K562 (cell line): ENCODE measurements around the gene PLEKHN1. TPM values are rescaled to one million over a fixed set of nuclear protein-coding genes. Genes with fewer than 3 reads are reported as not detected.

Source experiments
- ATAC-seq: fragments of 200-7000 bp; cut with Tn5 transposase; 3 replicates; pipeline ENCODE4 v1.9.1; 2020; ENCODE audit warnings: moderate library complexity
- BruUV-seq: library from RNA; stranded (reverse); fragments of 400-500 nt; replicated peaks from 2 replicates; lab custom pipeline; 2021; lab: Mats Ljungman, UMichigan
- CTCF ChIA-PET: fragments of 300-600 bp; formaldehyde crosslinking; extraction: SDS; loops from one replicate; lab custom pipeline; 2021; ENCODE audit warnings: low intra/inter-chr PET ratio; lab: Yijun Ruan, JAX
- POLR2A ChIA-PET: fragments of 300-600, 350-650 bp; sonication (Branson Sonifier 250); formaldehyde crosslinking; extraction: SDS; loops from one replicate; lab custom pipeline; 2021; ENCODE audit warnings: antibody characterized with exemption, inconsistent platforms; lab: Yijun Ruan, JAX
- DNase-seq, 4 experiments: peaks; one replicate each; pipeline versions ENCODE4 v3.0.0 to v3.0.0-alpha.2; 2011 to 2018; ENCODE audit warnings: low spot score in 3 of 4, mixed read lengths in 3 of 4; ENCODE audit errors: extremely low read depth in 1 of 4
- FAIRE-seq: peaks from 2 replicates; lab custom pipeline; 2011; peaks lifted over from hg19 to GRCh38; lab: Jason Lieb, UNC
- H2AFZ ChIP-seq: 2 replicates; pipeline ENCODE4 v1.6.0; 2011; ENCODE audit warnings: low read depth, low read length, control low read depth, inconsistent platforms
- H3K27ac ChIP-seq: fragments of 200-600 bp; 3 replicates; pipeline ENCODE4 v1.8.0; 2011; ENCODE audit warnings: low read depth, mild to moderate bottlenecking, control low read depth, inconsistent platforms, low read length, moderate library complexity, mixed read lengths; ENCODE audit errors: extremely low read depth
- H3K27me3 ChIP-seq, 2 experiments: fragments of 300-600 bp in 1 of 2; 2 replicates in 1 of 2; 3 replicates in 1 of 2; pipeline versions ENCODE4 v1.6.0 to v1.8.0; 2011; ENCODE audit warnings: inconsistent platforms in 2 of 2, low read length in 2 of 2, mild to moderate bottlenecking in 1 of 2, mixed read lengths in 1 of 2, moderate library complexity in 1 of 2; ENCODE audit not compliant: control insufficient read depth in 2 of 2, insufficient read depth in 2 of 2
- H3K36me3 ChIP-seq: fragments of 300-600 bp; 3 replicates; pipeline ENCODE4 v1.8.0; 2011; ENCODE audit warnings: mild to moderate bottlenecking, low read length, inconsistent platforms; ENCODE audit not compliant: control insufficient read depth, insufficient read depth
- H3K4me1 ChIP-seq, 2 experiments: fragments of 200-600 bp in 1 of 2; replicated peaks in 1 of 2; 2 replicates in 1 of 2; 3 replicates in 1 of 2; pipeline versions ENCODE4 v1.5.1 to v1.8.0; 2011; ENCODE audit warnings: inconsistent platforms in 2 of 2, low read length in 2 of 2, mild to moderate bottlenecking in 1 of 2, mixed read lengths in 1 of 2, moderate library complexity in 1 of 2; ENCODE audit not compliant: control insufficient read depth in 2 of 2, insufficient read depth in 2 of 2
- H3K4me2 ChIP-seq: 2 replicates; pipeline ENCODE4 v1.6.1; 2011; ENCODE audit warnings: low read length, control low read depth, inconsistent platforms, mixed read lengths; ENCODE audit not compliant: insufficient read depth
- H3K4me3 ChIP-seq: fragments of 200-600 bp; sonication (generic), shearing (Covaris generic); 2 replicates; pipeline ENCODE4 v1.5.1; 2016; ENCODE audit warnings: control low read depth, inconsistent platforms
- H3K79me2 ChIP-seq: fragments of 200-600 bp; 3 replicates; pipeline ENCODE4 v1.8.0; 2011; ENCODE audit warnings: low read length, inconsistent platforms; ENCODE audit not compliant: control insufficient read depth, insufficient read depth
- H3K9ac ChIP-seq, 2 experiments: 2 replicates each; pipeline versions ENCODE4 v1.6.0 to v1.6.1; 2011; ENCODE audit warnings: low read depth in 2 of 2, low read length in 2 of 2, control low read depth in 1 of 2, inconsistent platforms in 1 of 2, mild to moderate bottlenecking in 1 of 2, mixed read lengths in 1 of 2; ENCODE audit not compliant: insufficient read depth in 1 of 2
- H3K9me1 ChIP-seq: one replicate; pipeline ENCODE4 v1.6.0; 2011; ENCODE audit warnings: inconsistent platforms, mild to moderate bottlenecking, low read length, moderate library complexity; ENCODE audit not compliant: control insufficient read depth, insufficient read depth
- H3K9me3 ChIP-seq: replicated peaks from 2 replicates; pipeline ENCODE4 v1.5.1; 2011; ENCODE audit warnings: low read depth, low read length, inconsistent platforms; ENCODE audit not compliant: control insufficient read depth, insufficient read depth
- H4K20me1 ChIP-seq: replicated peaks from 2 replicates; pipeline ENCODE4 v1.6.1; 2011; ENCODE audit warnings: low read length, inconsistent platforms, mixed read lengths; ENCODE audit not compliant: control insufficient read depth, insufficient read depth
- CTCF ChIP-seq, 3 experiments: IDR thresholded peaks in 2 of 3; conservative IDR thresholded peaks in 1 of 3; 2 replicates each; pipeline ENCODE4 v1.5.1; 2011 to 2012; ENCODE audit warnings: low read length in 3 of 3, mild to moderate bottlenecking in 3 of 3, control low read depth in 2 of 3, improper control_type of control experiment in 1 of 3, inconsistent platforms in 1 of 3, low read depth in 1 of 3, mixed read lengths in 1 of 3, moderate library complexity in 1 of 3; ENCODE audit not compliant: insufficient read depth in 2 of 3
- ETS1 ChIP-seq: conservative IDR thresholded peaks from 2 replicates; pipeline ENCODE4 v1.6.1; 2011; ENCODE audit warnings: low read depth, mild to moderate bottlenecking, low read length; ENCODE audit not compliant: control insufficient read depth
- POU5F1 ChIP-seq: fragments of 150-350 bp; IDR thresholded peaks from 2 replicates; pipeline ENCODE4 v1.6.1; 2014; ENCODE audit warnings: borderline replicate concordance, low read length, low read depth, mild to moderate bottlenecking; ENCODE audit not compliant: partially characterized antibody
- RAD21 ChIP-seq, 2 experiments: fragments of 250-450 bp in 1 of 2; fragments of 450-650 bp in 1 of 2; sonication (Bioruptor Pico) in 1 of 2; formaldehyde crosslinking in 1 of 2; IDR thresholded peaks in 1 of 2; conservative IDR thresholded peaks in 1 of 2; 2 replicates each; pipeline versions ENCODE4 v1.4.0 to v1.8.0; 2020 to 2022; ENCODE audit warnings: mild to moderate bottlenecking in 2 of 2, moderate library complexity in 1 of 2
- RB1 ChIP-seq: fragments of 450-650 bp; IDR thresholded peaks from 2 replicates; pipeline ENCODE4 v1.6.1; 2017; ENCODE audit warnings: low read depth, mild to moderate bottlenecking
- TAF7 ChIP-seq: fragments of 450-650 bp; IDR thresholded peaks from 2 replicates; pipeline ENCODE4 v1.6.1; 2016; ENCODE audit warnings: missing genetic modification characterization, missing compliant biosample characterization
- ZBTB7A ChIP-seq: IDR thresholded peaks from 2 replicates; pipeline ENCODE4 v1.6.1; 2011; ENCODE audit warnings: low read depth, mild to moderate bottlenecking, low read length, moderate library complexity, borderline replicate concordance; ENCODE audit not compliant: control insufficient read depth
- WGBS: fragments of 100-300 bp; shearing (Covaris generic); methylation state at CpG from one replicate; pipeline ENCODE4 v1.1.6; 2016; ENCODE audit warnings: low coverage, mixed read lengths; ENCODE audit not compliant: insufficient coverage; ENCODE audit errors: missing lambda C conversion rate; 5-methylcytosine and 5-hydroxymethylcytosine counted together
- in situ Hi-C: fragments of 300-500 bp; cut with MboI; formaldehyde crosslinking; loops from 4 replicates; pipeline ENCODE4 v1.15.0; 2018; ENCODE audit warnings: inconsistent platforms, mixed read lengths
- intact Hi-C: fragments of 100-400 bp; cut with micrococcal nuclease; formaldehyde crosslinking; loops from 2 replicates; pipeline ENCODE4 v1.14.2; 2022
- polyA plus RNA-seq, 8 experiments: library from polyadenylated mRNA; depleted of rRNA in 4 of 8; stranded (reverse) in 5 of 8; unstranded in 3 of 8; fragments of >200 nt; fragmentation: Nextera tagmentation in 2 of 8; fragmentation: Illumina TruSeq in 1 of 8; extraction: Ambion mirVana in 2 of 8; extraction: Trizol in 1 of 8; gene quantifications; 2 replicates each; pipeline versions ENCODE4 v1.2.1 to v1.2.3, GENCODE V29; 2011 to 2014; ENCODE audit warnings: inconsistent platforms in 1 of 8, missing spikeins in 1 of 8
- total RNA-seq, 7 experiments: library from RNA; depleted of rRNA in 6 of 7; stranded (reverse); fragments of >200 nt in 6 of 7; fragmentation: Illumina TruSeq in 2 of 7; extraction: Trizol in 2 of 7; gene quantifications; 2 replicates each; pipeline versions ENCODE4 v1.2.1 to v1.2.3, GENCODE V29; 2011 to 2021; ENCODE audit warnings: low replicate concordance in 1 of 7
- TF ChIP-seq, protein P1 (sequence below): sonication (generic); formaldehyde crosslinking; IDR thresholded peaks from 2 replicates; pipeline ENCODE4 v1.8.1; 2023; ENCODE audit warnings: mild to moderate bottlenecking, missing genetic modification reagents
- TF ChIP-seq, protein P2 (sequence below): sonication (generic); formaldehyde crosslinking; IDR thresholded peaks from 2 replicates; pipeline ENCODE4 v1.8.0; 2022; ENCODE audit warnings: mild to moderate bottlenecking, missing genetic modification reagents

Gene PLEKHN1
- total and polyA plus RNA-seq, 9 of the 15 experiments (the other 6 are each of a cell fraction or from before 2014, with no cell fraction given): 0.07 to 1.5 (median 0.13) TPM; not detected in 2

DNA sequence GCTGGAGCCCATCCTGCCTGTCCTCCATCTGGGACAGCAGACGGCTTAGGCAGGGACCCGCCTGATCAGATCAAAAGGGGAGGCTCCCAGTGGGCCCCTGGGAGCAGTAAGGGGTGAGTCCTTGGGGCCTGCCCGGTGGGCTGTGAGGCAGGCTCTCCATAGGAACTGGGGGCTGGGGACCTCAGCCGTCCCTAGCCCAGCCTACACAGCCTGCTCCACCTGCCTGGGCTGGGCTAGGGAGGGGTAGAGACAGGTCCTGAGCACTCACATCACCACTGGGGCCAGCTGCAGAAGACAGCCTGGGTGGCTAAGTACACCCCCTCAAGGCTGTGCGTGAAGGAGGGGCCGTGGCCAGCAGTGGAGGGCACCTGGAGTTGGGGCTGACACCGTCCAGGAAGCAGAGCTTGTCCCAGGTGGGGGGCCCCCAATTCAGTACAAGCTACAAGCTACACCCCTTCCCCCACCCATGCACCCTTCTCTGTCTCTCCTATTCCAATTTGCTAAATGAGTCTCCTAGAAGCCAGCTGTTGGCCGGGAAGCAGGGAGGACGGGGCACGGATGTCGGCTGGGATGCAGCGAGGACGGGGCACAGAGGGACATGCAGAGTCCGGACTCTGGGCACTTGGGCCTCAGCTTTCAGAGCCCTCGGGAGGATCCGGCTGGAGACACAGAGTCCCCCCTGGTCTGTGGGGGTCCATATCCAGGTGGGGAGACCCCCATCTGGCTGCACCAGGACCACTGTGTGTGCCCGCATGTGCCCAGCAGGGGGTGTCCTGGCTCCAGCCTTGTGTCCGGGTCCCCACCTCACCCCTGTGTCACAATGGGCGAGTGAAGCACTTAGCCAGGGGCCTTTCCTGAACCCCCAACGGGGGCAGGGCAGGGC lies 48.8 kb downstream of the PLEKHN1 start:
- Histone ChIP-seq H3K27ac (no peak overlapping the region), H3K9me3 (no peaks in the 10 kb centered on the region), H3K9me1 (no peaks in the 10 kb centered on the region), H3K36me3 (no peaks in the 10 kb centered on the region), H3K4me3 (no peak overlapping the region), H3K9ac (peak overlapping the region in 1 of 2 experiments; percentile 31; a peak in 2 of 4 replicates), H3K27me3 (no peaks in the 10 kb centered on the region), H3K4me1 (peaks cover 12 to 40% of the 10 kb centered on the region in 2 experiments), H2AFZ (no peak overlapping the region), H3K79me2 (peaks cover under 1% of the 10 kb centered on the region; the same call in 1 of the 3 replicates), H4K20me1 (no peaks in the 10 kb centered on the region), H3K4me2 (no peak overlapping the region)
- no peak for DNase-seq
- POLR2A ChIA-PET: interaction anchor here (0.5 to 2.3 kb wide), 2 partner anchors 10 to 721 kb away, joined by 3 to 9 read pairs; no protein-coding TSS in a partner anchor
- no peak for ATAC-seq
- in situ Hi-C loops (no loop called here), intact Hi-C loops (no loop called here)
- no peak for FAIRE-seq
- whole genome bisulfite sequencing: 74% methylated on average over 20 of the region's 20 CpGs
- CTCF ChIA-PET: no interaction called here
- no TSS peak for BruUV-seq
- TF ChIP-seq CTCF (IDR thresholded peaks at IDR 0.05 in 2 of 3, conservative IDR thresholded peaks at IDR 0.05 in 1 of 3; ENCODE audit: insufficient read depth in 2 of 3, low read depth in 1 of 3, low read length in 3 of 3) (peak; percentile 33 to 49 (median 43); a peak in 2 of 6 replicates), RAD21 (CRISPR knock-in tag; conservative IDR thresholded peaks at IDR 0.05 in 1 of 2, IDR thresholded peaks at IDR 0.05 in 1 of 2) (peak in 1 of 2 experiments; percentile 51; a peak in 2 of 4 replicates), RB1 (0 out of 2 replicates have a peak, but pooled peaks have one; percentile 18), ZBTB7A (peak; percentile 72; the same call in 1 of the 2 replicates), POU5F1 (no peak), TAF7 (tag) (no peak), ETS1 (no peak)
- TF ChIP-seq, protein P1, sequence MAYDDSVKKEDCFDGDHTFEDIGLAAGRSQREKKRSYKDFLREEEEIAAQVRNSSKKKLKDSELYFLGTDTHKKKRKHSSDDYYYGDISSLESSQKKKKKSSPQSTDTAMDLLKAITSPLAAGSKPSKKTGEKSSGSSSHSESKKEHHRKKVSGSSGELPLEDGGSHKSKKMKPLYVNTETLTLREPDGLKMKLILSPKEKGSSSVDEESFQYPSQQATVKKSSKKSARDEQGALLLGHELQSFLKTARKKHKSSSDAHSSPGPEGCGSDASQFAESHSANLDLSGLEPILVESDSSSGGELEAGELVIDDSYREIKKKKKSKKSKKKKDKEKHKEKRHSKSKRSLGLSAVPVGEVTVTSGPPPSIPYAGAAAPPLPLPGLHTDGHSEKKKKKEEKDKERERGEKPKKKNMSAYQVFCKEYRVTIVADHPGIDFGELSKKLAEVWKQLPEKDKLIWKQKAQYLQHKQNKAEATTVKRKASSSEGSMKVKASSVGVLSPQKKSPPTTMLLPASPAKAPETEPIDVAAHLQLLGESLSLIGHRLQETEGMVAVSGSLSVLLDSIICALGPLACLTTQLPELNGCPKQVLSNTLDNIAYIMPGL (CRISPR knock-in tag): no peak
- TF ChIP-seq, protein P2, sequence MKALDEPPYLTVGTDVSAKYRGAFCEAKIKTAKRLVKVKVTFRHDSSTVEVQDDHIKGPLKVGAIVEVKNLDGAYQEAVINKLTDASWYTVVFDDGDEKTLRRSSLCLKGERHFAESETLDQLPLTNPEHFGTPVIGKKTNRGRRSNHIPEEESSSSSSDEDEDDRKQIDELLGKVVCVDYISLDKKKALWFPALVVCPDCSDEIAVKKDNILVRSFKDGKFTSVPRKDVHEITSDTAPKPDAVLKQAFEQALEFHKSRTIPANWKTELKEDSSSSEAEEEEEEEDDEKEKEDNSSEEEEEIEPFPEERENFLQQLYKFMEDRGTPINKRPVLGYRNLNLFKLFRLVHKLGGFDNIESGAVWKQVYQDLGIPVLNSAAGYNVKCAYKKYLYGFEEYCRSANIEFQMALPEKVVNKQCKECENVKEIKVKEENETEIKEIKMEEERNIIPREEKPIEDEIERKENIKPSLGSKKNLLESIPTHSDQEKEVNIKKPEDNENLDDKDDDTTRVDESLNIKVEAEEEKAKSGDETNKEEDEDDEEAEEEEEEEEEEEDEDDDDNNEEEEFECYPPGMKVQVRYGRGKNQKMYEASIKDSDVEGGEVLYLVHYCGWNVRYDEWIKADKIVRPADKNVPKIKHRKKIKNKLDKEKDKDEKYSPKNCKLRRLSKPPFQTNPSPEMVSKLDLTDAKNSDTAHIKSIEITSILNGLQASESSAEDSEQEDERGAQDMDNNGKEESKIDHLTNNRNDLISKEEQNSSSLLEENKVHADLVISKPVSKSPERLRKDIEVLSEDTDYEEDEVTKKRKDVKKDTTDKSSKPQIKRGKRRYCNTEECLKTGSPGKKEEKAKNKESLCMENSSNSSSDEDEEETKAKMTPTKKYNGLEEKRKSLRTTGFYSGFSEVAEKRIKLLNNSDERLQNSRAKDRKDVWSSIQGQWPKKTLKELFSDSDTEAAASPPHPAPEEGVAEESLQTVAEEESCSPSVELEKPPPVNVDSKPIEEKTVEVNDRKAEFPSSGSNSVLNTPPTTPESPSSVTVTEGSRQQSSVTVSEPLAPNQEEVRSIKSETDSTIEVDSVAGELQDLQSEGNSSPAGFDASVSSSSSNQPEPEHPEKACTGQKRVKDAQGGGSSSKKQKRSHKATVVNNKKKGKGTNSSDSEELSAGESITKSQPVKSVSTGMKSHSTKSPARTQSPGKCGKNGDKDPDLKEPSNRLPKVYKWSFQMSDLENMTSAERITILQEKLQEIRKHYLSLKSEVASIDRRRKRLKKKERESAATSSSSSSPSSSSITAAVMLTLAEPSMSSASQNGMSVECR (CRISPR knock-in tag): 0 out of 2 replicates have a peak, but pooled peaks have one; percentile 32
